Measurements from ENCODE around the gene UTS2R. TPM values are rescaled to one million over a fixed set of nuclear protein-coding genes. Genes with fewer than 3 reads are reported as not detected.

Gene UTS2R
- polyA plus RNA-seq, 1 experiment = not detected

DNA sequence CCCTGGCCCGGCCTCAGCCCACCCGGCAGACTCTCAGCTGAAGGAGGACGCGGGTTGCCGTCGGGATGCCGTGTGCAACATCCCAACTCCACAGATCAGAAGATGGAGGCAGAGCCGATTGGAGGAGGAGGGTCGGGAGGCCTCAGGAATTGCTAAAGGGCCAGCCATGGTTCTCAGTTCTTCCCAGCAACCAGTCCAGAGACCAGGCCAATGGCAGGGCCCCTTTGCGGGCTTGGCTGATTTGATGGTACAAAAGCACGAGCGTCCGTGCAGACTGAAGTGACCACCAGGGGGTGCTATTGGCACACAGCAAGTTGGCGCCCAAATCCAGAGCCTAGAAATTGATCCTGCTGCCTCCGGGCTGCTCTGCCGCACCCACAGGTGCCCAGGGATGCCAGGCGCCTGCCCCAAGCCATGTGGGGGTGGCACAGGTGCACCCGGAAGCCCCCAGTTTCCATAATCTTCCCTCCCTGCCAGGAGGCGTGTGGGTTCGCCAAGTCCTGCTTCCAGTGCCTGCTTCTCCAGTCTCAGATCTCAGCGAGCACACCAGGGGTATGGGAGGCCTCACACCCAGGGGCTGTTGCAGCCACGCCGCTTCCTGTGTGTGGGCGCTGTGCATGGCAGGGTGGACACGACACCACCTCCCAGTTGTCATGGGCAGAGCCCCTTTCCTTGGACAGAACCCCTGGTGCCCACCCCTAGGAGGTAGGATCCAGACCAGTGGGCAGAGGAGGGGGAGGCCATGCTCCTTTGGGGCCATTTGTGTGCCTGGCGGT, 19.7 kb upstream of the UTS2R start:
- TF ChIP-seq, protein P1, sequence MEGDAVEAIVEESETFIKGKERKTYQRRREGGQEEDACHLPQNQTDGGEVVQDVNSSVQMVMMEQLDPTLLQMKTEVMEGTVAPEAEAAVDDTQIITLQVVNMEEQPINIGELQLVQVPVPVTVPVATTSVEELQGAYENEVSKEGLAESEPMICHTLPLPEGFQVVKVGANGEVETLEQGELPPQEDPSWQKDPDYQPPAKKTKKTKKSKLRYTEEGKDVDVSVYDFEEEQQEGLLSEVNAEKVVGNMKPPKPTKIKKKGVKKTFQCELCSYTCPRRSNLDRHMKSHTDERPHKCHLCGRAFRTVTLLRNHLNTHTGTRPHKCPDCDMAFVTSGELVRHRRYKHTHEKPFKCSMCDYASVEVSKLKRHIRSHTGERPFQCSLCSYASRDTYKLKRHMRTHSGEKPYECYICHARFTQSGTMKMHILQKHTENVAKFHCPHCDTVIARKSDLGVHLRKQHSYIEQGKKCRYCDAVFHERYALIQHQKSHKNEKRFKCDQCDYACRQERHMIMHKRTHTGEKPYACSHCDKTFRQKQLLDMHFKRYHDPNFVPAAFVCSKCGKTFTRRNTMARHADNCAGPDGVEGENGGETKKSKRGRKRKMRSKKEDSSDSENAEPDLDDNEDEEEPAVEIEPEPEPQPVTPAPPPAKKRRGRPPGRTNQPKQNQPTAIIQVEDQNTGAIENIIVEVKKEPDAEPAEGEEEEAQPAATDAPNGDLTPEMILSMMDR (IDR thresholded peaks at IDR 0.05; ENCODE audit: insufficient read depth, low read depth, low read length) = peak; percentile 95
- CTCF ChIA-PET = interaction anchor here (0.6 to 4.2 kb wide), 19 partner anchors 10 to 209 kb away, joined by 3 to 36 read pairs (median 5); partner anchors contain the start of genes HEXD, OGFOD3 and SECTM1
- DNase-seq (ENCODE audit: low read depth) = no peak
- no peaks in the 10 kb centered on the region for H3K36me3 ChIP-seq (ENCODE audit: control insufficient read depth, insufficient read depth, low read length)
- H3K27me3 ChIP-seq (ENCODE audit: control insufficient read depth, insufficient read depth, low read length) = peaks cover 4% of the 10 kb centered on the region
- no peak overlapping the region for H3K4me3 ChIP-seq (ENCODE audit: low read depth, low read length)
- POLR2A ChIA-PET = no interaction called here

DNA sequence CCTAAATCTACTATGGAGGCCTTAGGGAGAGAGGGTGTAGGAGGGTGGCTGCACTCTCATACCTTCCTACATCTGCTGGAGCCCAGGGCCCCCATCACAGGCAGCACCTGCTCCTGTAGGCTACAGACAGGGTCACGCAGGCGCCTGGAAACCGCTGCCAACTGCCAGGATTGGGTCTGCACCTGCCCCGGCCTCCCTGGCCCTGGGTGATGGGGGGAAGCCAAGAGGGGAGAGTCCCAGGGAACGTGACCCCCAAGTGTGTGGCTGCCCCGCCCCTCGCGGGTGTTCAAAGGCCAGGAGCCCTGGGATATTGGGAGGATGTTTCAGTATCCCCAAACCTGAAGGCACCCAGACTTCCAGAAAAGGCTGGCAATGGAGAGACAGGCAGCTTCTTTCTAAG, 18.1 kb upstream of the UTS2R start:
- Histone ChIP-seq H3K4me3 (ENCODE audit: low read depth, low read length) (no peak overlapping the region), H3K36me3 (ENCODE audit: control insufficient read depth, insufficient read depth, low read length) (no peaks in the 10 kb centered on the region), H3K27me3 (ENCODE audit: control insufficient read depth, insufficient read depth, low read length) (peaks cover 4% of the 10 kb centered on the region)
- TF ChIP-seq, protein P1 (IDR thresholded peaks at IDR 0.05; ENCODE audit: insufficient read depth, low read depth, low read length) = no peak
- DNase-seq (ENCODE audit: low read depth) = no peak
- ChIA-PET CTCF (interaction anchor here (1.4 to 4.2 kb wide), 2 partner anchors 10 to 60 kb away, joined by 3 to 36 read pairs; no protein-coding TSS in a partner anchor), POLR2A (no interaction called here)

DNA sequence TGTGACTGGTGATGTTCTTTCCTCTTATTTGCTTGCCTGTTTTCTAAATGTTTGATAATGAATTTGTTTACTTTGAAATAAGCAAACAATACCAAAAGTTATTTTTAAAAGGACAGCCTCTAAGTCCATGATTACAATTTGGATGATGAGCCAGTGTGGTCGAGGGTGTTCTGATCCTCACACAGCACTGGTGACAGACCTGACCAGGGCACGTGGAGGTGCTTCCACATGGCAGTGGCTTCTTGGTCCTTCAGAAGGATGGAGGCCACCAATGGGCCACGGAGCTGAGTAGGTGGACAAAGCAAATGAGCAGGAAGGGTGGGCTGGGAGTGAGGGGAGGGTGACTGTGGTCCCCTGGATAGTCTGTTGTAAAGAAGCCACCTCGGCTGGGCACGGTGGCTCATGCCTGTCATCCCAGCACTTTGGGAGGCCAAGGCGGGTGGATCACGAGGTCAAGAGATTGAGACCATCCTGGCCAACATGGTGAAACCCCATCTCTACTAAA, 16.7 kb upstream of the UTS2R start:
- Histone ChIP-seq H3K27me3 (ENCODE audit: control insufficient read depth, insufficient read depth, low read length) (peaks cover 4% of the 10 kb centered on the region), H3K36me3 (ENCODE audit: control insufficient read depth, insufficient read depth, low read length) (no peaks in the 10 kb centered on the region), H3K4me3 (ENCODE audit: low read depth, low read length) (no peak overlapping the region)
- POLR2A ChIA-PET = no interaction called here
- CTCF ChIA-PET = interaction anchor here (2.4 kb wide), 1 partner anchor 59 kb away, joined by 7 read pairs; no protein-coding TSS in a partner anchor
- TF ChIP-seq, protein P1 (IDR thresholded peaks at IDR 0.05; ENCODE audit: insufficient read depth, low read depth, low read length) = no peak
- DNase-seq (ENCODE audit: low read depth) = no peak

DNA sequence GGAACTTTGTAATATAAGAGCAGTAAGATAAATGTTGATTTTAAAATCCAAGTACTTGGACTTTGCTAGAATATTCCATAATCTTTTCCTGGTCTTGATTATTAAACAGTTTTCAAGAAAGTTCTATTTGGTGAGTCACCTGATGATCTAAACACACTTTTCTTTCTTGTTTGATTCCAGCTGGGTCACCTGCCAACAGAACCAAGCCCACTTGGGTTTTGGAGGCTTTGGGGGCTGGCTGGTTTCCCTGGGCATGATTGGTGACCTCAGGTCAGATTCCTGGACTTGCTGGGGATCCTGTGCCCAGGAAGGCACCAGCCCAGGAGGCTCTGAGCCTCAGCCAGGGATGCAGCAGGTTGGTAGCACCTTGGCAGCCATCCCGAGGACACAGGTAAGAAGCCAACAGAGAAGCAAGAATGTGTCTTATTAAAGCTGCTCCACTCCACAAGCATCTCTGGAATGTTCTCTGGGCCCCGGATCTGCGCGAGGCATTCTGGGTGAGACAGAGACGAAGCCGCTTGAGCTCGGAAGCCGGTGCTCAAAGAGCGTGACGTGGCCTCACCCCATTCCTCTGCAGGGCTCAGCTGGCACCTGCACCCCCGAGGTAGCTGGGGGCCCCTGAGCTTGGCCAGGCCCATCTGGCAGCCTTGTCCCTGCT, 15.7 kb upstream of the UTS2R start:
- ChIA-PET POLR2A (no interaction called here), CTCF (interaction anchor here (0.6 to 2.4 kb wide), 5 partner anchors 14 to 198 kb away, joined by 3 to 7 read pairs (median 4); no protein-coding TSS in a partner anchor)
- no peak overlapping the region for H3K4me3 ChIP-seq (ENCODE audit: low read depth, low read length)
- H3K27me3 ChIP-seq (ENCODE audit: control insufficient read depth, insufficient read depth, low read length) = peaks cover 4% of the 10 kb centered on the region
- no peaks in the 10 kb centered on the region for H3K36me3 ChIP-seq (ENCODE audit: control insufficient read depth, insufficient read depth, low read length)
- TF ChIP-seq, protein P1 (IDR thresholded peaks at IDR 0.05; ENCODE audit: insufficient read depth, low read depth, low read length) = no peak
- DNase-seq (ENCODE audit: low read depth) = no peak

DNA sequence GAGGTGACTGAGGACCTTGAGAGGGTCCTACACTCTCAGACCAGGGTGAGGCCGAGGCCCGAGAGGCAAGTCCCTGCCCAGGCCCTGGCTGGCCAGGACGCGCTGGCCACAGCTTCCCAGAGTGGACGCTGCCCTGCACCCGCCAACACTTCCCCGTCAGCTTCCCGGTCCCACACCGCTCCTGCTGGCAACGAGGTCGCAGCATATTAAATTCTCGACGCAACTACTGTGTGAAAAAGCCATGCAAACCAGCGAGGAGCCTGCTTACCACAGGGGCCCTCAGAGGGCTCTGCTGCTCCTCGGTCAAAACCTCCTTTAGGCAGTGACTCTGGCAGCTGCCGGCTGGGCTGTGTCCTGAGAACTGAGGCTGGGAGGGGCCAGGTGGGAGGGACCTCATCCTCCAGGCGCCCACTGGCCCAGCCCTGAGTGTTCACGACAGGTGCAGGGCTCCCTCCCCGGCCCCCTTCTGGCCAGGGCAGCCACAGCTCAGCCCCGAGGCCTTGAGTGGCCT, 14.7 kb upstream of the UTS2R start:
- POLR2A ChIA-PET = no interaction called here
- CTCF ChIA-PET = interaction anchor here (1.0 to 2.4 kb wide), 4 partner anchors 13 to 197 kb away, joined by 3 to 7 read pairs (median 4); no protein-coding TSS in a partner anchor

More for the DNA sequence above, 14.7 kb upstream of the UTS2R start:
- no peak for DNase-seq (ENCODE audit: low read depth)
- H3K4me3 ChIP-seq (ENCODE audit: low read depth, low read length) = no peak overlapping the region
- no peaks in the 10 kb centered on the region for H3K36me3 ChIP-seq (ENCODE audit: control insufficient read depth, insufficient read depth, low read length)
- TF ChIP-seq, protein P1 (IDR thresholded peaks at IDR 0.05; ENCODE audit: insufficient read depth, low read depth, low read length) = no peak
- H3K27me3 ChIP-seq (ENCODE audit: control insufficient read depth, insufficient read depth, low read length) = peaks cover 4% of the 10 kb centered on the region

Measured in BJ (cell line).